ENCODE measurements around the gene CTNND2.

CTNND2 gene

DNA sequence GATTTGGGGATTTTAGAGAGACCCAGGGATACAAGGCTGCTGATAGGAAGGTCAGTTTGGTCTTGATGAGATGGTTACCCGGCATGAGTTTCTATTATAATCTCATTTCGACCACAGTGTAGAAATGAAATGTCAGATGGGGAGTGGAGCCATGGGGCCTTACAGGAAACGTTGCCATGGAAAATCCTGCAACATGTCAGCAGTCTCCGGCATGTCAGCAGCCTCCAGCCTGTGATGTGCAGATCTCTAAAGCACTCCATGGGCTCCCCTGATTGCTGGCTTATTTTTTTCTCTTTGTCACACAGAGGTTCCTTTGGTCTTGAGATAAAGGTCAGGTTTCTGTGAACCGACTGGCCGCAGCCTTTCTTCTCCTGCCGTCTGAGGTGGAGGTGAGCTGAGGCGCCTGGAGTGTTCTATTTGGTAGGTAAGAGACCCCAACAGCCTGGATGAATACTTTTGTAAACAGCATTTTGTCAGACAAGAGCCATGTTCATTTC, 934.5 kb downstream of the CTNND2 start:
- H3K27me3 ChIP-seq (ENCODE audit: insufficient read depth, insufficient read length) = no peaks in the 10 kb centered on the region
- H3K36me3 ChIP-seq (ENCODE audit: insufficient read depth, insufficient read length, low read length) = no peaks in the 10 kb centered on the region
- H3K9ac ChIP-seq (ENCODE audit: insufficient read length, low read depth) = no peak overlapping the region
- TF ChIP-seq ZNF274 (IDR thresholded peaks at IDR 0.05; ENCODE audit: low read depth, low read length) (no peak), YY1 (IDR thresholded peaks at IDR 0.05; ENCODE audit: insufficient read depth, insufficient read length) (no peak), SUZ12 (IDR thresholded peaks at IDR 0.05; ENCODE audit: extremely low read depth, insufficient read depth, insufficient read length) (no peak)
- no peak overlapping the region for H3K4me3 ChIP-seq (ENCODE audit: insufficient read length, low read depth)
- H3K9me3 ChIP-seq (ENCODE audit: insufficient read depth, low read length) = no peaks in the 10 kb centered on the region
- no peak for DNase-seq (ENCODE audit: low read depth, low spot score)
- H3K4me1 ChIP-seq (ENCODE audit: insufficient read depth, insufficient read length) = no peaks in the 10 kb centered on the region

DNA sequence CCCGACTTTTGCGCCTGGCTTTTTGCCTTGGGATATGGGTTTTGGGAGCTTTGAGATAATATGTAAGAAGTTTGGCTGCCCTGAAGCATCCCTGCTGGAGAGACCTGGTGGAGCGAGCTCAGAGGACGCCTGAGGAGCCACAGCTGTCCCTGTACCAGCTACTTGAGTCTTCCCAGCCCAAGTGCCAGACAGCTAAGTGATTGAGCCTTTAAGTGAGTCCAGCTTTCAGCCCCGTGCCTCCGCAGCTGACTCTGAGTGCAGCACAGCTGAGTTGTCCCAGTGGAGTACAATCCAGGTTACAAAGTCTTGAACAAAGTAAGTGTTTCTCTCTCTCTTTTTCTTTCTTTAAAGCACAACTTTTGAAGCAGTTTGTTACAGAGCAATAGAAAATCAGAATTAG, 939.4 kb downstream of the CTNND2 start:
- H3K9me3 ChIP-seq (ENCODE audit: insufficient read depth, low read length) = no peaks in the 10 kb centered on the region
- H3K9ac ChIP-seq (ENCODE audit: insufficient read length, low read depth) = no peak overlapping the region
- no peaks in the 10 kb centered on the region for H3K27me3 ChIP-seq (ENCODE audit: insufficient read depth, insufficient read length)
- no peak for DNase-seq (ENCODE audit: low read depth, low spot score)
- no peaks in the 10 kb centered on the region for H3K4me1 ChIP-seq (ENCODE audit: insufficient read depth, insufficient read length)
- no peak overlapping the region for H3K4me3 ChIP-seq (ENCODE audit: insufficient read length, low read depth)
- H3K36me3 ChIP-seq (ENCODE audit: insufficient read depth, insufficient read length, low read length) = no peaks in the 10 kb centered on the region
- TF ChIP-seq SUZ12 (IDR thresholded peaks at IDR 0.05; ENCODE audit: extremely low read depth, insufficient read depth, insufficient read length) (no peak), ZNF274 (IDR thresholded peaks at IDR 0.05; ENCODE audit: low read depth, low read length) (no peak), YY1 (IDR thresholded peaks at IDR 0.05; ENCODE audit: insufficient read depth, insufficient read length) (no peak)

DNA sequence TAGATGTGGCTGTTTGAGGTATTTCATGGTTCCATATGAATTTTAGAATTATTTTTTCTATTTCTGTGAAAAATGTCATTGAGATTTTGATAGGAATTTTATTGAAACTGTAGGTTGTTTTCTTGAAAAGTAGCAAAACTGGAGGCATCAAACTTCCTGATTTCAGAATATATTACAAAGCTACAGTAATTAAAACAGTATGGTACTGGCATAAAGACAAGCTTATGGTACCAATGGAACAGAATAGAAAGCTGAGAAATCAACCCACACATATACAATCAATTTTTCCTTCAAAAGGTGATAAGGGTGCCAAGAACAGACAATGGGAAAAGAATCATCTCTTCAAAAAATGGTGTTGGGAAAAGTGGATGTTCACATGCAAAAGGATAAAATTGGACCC, 945.5 kb downstream of the CTNND2 start:
- Histone ChIP-seq H3K9me3 (ENCODE audit: insufficient read depth, low read length) (no peaks in the 10 kb centered on the region), H3K4me3 (ENCODE audit: insufficient read length, low read depth) (no peak overlapping the region), H3K27me3 (ENCODE audit: insufficient read depth, insufficient read length) (no peaks in the 10 kb centered on the region), H3K4me1 (ENCODE audit: insufficient read depth, insufficient read length) (no peaks in the 10 kb centered on the region), H3K36me3 (ENCODE audit: insufficient read depth, insufficient read length, low read length) (no peaks in the 10 kb centered on the region), H3K9ac (ENCODE audit: insufficient read length, low read depth) (no peak overlapping the region)
- TF ChIP-seq YY1 (IDR thresholded peaks at IDR 0.05; ENCODE audit: insufficient read depth, insufficient read length) (no peak), ZNF274 (IDR thresholded peaks at IDR 0.05; ENCODE audit: low read depth, low read length) (no peak), SUZ12 (IDR thresholded peaks at IDR 0.05; ENCODE audit: extremely low read depth, insufficient read depth, insufficient read length) (no peak)
- DNase-seq (ENCODE audit: low read depth, low spot score) = no peak

DNA sequence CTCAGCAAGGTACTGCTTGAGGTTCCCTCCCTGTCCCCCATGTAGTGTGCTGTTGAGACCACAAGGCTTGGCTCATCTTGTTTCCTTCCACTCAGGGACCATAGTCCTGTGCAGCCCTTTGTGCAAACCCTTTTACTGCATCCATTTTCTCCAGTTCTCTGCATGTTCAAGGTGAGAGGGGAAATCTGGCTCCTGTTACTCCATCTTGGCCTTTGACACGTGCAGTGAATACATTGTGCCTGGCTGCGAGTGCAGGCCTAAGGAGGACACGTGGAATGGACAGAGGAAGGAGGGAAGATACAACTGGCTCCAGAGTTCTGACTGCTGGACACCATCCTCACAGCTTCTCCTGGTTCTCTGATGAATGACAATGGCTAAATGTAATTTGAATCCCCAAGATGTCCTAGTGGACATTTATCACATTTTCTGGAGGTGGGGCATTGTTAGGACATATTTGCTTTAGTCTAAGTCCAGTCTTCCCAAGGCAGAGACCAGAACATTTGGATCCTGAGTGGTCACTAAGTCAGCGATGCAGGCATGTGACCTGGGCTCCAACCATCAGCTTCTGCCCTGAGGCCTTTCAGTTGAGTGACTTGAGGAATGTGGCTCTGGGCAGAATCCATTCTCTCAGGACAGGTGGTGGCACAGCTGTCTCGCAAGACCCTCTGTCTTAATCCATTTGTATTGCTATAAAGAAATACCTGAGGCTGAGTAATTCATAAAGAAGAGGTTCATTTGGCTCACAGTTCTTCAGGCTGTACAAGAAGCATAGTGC, 954.2 kb downstream of the CTNND2 start:
- no peaks in the 10 kb centered on the region for H3K9me3 ChIP-seq (ENCODE audit: insufficient read depth, low read length)
- TF ChIP-seq SUZ12 (IDR thresholded peaks at IDR 0.05; ENCODE audit: extremely low read depth, insufficient read depth, insufficient read length) (no peak), ZNF274 (IDR thresholded peaks at IDR 0.05; ENCODE audit: low read depth, low read length) (no peak), YY1 (IDR thresholded peaks at IDR 0.05; ENCODE audit: insufficient read depth, insufficient read length) (no peak)
- H3K4me1 ChIP-seq (ENCODE audit: insufficient read depth, insufficient read length) = no peaks in the 10 kb centered on the region
- no peaks in the 10 kb centered on the region for H3K27me3 ChIP-seq (ENCODE audit: insufficient read depth, insufficient read length)
- no peak for DNase-seq (ENCODE audit: low read depth, low spot score)
- H3K9ac ChIP-seq (ENCODE audit: insufficient read length, low read depth) = no peak overlapping the region
- no peaks in the 10 kb centered on the region for H3K36me3 ChIP-seq (ENCODE audit: insufficient read depth, insufficient read length, low read length)
- no peak overlapping the region for H3K4me3 ChIP-seq (ENCODE audit: insufficient read length, low read depth)

DNA sequence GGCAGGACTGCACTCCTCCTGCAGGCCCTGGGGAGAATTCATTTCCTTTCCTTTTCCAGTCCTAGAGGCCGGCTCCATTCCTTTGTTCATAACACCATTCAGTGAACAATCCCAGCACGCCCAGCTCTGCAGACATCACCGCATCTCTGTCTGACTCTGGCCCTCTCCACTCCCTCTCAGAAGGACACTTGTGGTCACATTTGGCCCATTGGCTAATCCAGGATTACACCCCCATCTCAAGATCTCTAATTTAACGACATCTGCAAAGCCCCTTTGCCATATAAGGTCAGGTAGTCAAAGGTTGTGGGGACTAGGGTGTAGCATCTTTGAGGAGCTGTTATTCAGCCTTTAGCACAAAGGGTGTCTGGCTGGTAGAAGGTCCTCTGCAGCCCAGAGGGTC, 958.2 kb downstream of the CTNND2 start:
- no peak overlapping the region for H3K9ac ChIP-seq (ENCODE audit: insufficient read length, low read depth)
- DNase-seq (ENCODE audit: low read depth, low spot score) = no peak
- H3K36me3 ChIP-seq (ENCODE audit: insufficient read depth, insufficient read length, low read length) = no peaks in the 10 kb centered on the region
- H3K9me3 ChIP-seq (ENCODE audit: insufficient read depth, low read length) = no peaks in the 10 kb centered on the region
- H3K27me3 ChIP-seq (ENCODE audit: insufficient read depth, insufficient read length) = no peaks in the 10 kb centered on the region
- no peak for TF ChIP-seq YY1 (IDR thresholded peaks at IDR 0.05; ENCODE audit: insufficient read depth, insufficient read length)
- TF ChIP-seq ZNF274 (IDR thresholded peaks at IDR 0.05; ENCODE audit: low read depth, low read length) = no peak
- TF ChIP-seq SUZ12 (IDR thresholded peaks at IDR 0.05; ENCODE audit: extremely low read depth, insufficient read depth, insufficient read length) = no peak
- no peak overlapping the region for H3K4me3 ChIP-seq (ENCODE audit: insufficient read length, low read depth)
- H3K4me1 ChIP-seq (ENCODE audit: insufficient read depth, insufficient read length) = no peaks in the 10 kb centered on the region

DNA sequence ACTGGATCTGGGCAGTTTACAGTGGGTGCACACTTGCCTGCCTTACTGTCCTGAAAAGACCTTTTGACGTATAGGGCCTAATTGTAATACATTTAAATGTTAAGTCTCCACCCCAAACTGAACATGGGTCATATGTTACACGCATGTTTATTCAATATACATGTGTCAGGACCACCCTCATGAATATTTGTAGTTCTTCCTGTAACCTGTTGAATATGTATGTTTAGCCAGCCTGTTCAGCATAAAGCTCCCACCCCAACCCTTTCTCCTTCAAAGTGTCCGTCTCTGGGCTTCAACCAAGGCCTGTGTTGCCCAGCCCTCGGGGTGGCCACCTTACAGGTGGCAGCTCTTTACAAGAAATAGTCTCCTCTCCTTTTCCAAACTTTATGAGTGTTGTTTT, 962.3 kb downstream of the CTNND2 start:
- Histone ChIP-seq H3K27me3 (ENCODE audit: insufficient read depth, insufficient read length) (no peaks in the 10 kb centered on the region), H3K9me3 (ENCODE audit: insufficient read depth, low read length) (no peaks in the 10 kb centered on the region), H3K9ac (ENCODE audit: insufficient read length, low read depth) (no peak overlapping the region), H3K4me3 (ENCODE audit: insufficient read length, low read depth) (no peak overlapping the region), H3K4me1 (ENCODE audit: insufficient read depth, insufficient read length) (no peaks in the 10 kb centered on the region), H3K36me3 (ENCODE audit: insufficient read depth, insufficient read length, low read length) (no peaks in the 10 kb centered on the region)
- no peak for DNase-seq (ENCODE audit: low read depth, low spot score)
- TF ChIP-seq ZNF274 (IDR thresholded peaks at IDR 0.05; ENCODE audit: low read depth, low read length) = no peak
- no peak for TF ChIP-seq YY1 (IDR thresholded peaks at IDR 0.05; ENCODE audit: insufficient read depth, insufficient read length)
- TF ChIP-seq SUZ12 (IDR thresholded peaks at IDR 0.05; ENCODE audit: extremely low read depth, insufficient read depth, insufficient read length) = no peak

DNA sequence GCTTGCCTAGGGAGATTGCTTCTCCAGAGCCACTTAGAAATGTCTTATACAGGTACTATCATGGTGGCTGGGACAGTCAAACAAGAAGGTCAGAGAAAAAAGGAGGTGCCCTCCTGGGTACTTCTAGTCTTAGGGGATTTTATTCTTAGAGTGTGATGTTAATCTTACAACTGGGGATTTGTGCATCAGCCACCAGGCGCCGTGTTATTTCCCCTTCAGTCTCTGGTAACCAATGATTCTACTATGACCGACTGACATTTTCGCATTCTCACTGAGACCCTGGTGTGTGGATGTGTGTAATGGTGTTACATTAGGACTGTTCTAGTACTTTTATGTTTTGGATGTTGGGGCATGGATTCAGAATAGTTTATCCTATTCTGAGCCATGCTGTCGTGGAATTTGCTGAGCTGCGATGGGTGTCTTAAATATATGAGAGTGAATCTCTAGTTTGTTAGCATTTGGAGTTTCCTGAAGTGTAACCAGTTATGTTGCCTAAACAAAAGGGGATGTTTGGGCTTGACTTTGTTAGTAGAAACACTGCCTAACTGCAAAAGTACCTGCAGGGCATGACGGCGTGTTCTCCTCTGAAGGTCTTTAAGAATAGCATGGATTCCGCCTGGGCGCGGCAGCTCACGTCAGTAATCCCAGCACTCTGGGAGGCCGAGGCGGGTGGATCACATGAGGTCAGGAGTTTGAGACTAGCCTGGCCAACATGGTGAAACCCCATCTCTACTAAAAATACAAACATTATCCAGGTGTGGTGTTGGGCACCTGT, 968.0 kb downstream of the CTNND2 start:
- Histone ChIP-seq H3K4me1 (ENCODE audit: insufficient read depth, insufficient read length) (no peaks in the 10 kb centered on the region), H3K27me3 (ENCODE audit: insufficient read depth, insufficient read length) (no peaks in the 10 kb centered on the region), H3K36me3 (ENCODE audit: insufficient read depth, insufficient read length, low read length) (no peaks in the 10 kb centered on the region), H3K9me3 (ENCODE audit: insufficient read depth, low read length) (no peaks in the 10 kb centered on the region), H3K9ac (ENCODE audit: insufficient read length, low read depth) (no peak overlapping the region), H3K4me3 (ENCODE audit: insufficient read length, low read depth) (no peak overlapping the region)
- TF ChIP-seq ZNF274 (IDR thresholded peaks at IDR 0.05; ENCODE audit: low read depth, low read length) (no peak), SUZ12 (IDR thresholded peaks at IDR 0.05; ENCODE audit: extremely low read depth, insufficient read depth, insufficient read length) (no peak), YY1 (IDR thresholded peaks at IDR 0.05; ENCODE audit: insufficient read depth, insufficient read length) (no peak)
- no peak for DNase-seq (ENCODE audit: low read depth, low spot score)
